Transverse colon (tissue), 3 donors: ENCODE data around the gene ETFB.
A peak's percentile ranks its signal among the peaks of the same experiment; 100 is the strongest.

ENCODE experiments used
- EP300 ChIP-seq: sonication (generic); formaldehyde crosslinking; IDR thresholded peaks from one replicate; pipeline ENCODE4 v1.6.1; 2017; ENCODE audit warnings: antibody characterized with exemption, low read depth
- POLR2A ChIP-seq: fragments of 450-650 bp; IDR thresholded peaks from one replicate; pipeline ENCODE4 v1.6.1; 2016; ENCODE audit warnings: antibody characterized with exemption, mild to moderate bottlenecking, moderate library complexity
- TF ChIP-seq, protein P1 (sequence below), 5 experiments: fragments of 200-600 bp in 3 of 5; fragments of 450-650 bp in 2 of 5; sonication (generic) in 3 of 5; IDR thresholded peaks; 1 replicate in 2 of 5; 2 replicates in 3 of 5; pipeline ENCODE4 v1.5.1; 2016 to 2017; ENCODE audit warnings: antibody characterized with exemption in 5 of 5, inconsistent platforms in 3 of 5, mild to moderate bottlenecking in 2 of 5, moderate library complexity in 1 of 5

DNA sequence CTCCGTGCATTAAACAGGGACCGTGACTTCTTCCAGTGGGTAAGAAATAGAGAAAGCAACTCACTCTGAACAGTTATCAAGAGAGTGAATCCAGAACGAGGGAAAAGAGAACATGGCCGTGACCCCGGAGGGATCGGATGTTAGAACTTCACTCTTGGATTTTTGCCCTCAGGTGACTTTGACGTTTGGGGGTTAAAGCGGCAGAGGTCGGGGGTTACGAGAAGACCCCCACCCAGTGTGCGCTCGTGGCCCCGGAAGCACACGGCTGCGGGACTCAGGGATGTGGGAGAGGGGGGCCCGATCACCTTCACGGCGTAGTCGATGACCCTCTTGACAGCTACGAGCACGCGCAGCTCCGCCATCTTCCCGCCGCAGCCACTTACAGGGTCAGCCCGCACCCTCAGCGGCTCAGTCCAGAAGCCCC is at the start of gene ETFB:
- TF ChIP-seq EP300 (no peak), POLR2A (peak; percentile 69)
- TF ChIP-seq, protein P1, sequence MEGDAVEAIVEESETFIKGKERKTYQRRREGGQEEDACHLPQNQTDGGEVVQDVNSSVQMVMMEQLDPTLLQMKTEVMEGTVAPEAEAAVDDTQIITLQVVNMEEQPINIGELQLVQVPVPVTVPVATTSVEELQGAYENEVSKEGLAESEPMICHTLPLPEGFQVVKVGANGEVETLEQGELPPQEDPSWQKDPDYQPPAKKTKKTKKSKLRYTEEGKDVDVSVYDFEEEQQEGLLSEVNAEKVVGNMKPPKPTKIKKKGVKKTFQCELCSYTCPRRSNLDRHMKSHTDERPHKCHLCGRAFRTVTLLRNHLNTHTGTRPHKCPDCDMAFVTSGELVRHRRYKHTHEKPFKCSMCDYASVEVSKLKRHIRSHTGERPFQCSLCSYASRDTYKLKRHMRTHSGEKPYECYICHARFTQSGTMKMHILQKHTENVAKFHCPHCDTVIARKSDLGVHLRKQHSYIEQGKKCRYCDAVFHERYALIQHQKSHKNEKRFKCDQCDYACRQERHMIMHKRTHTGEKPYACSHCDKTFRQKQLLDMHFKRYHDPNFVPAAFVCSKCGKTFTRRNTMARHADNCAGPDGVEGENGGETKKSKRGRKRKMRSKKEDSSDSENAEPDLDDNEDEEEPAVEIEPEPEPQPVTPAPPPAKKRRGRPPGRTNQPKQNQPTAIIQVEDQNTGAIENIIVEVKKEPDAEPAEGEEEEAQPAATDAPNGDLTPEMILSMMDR (IDR thresholded peaks at IDR 0.05): no peak
